Measurements from ENCODE around the gene LIPC. TPM values are rescaled to one million over a fixed set of nuclear protein-coding genes. Genes with fewer than 3 reads are reported as not detected.

Gene LIPC
- total and polyA plus RNA-seq, 9 of the 15 experiments (the other 6 are each of a cell fraction or from before 2014, with no cell fraction given): 0.07 to 0.41 (median 0.11) TPM; not detected in 2

GRCh38 chr15:58486062-58486461, 54.3 kb downstream of the LIPC start (continued):
- TF ChIP-seq BRCA1 (IDR thresholded peaks at IDR 0.05) (no peak), BRCA1 (CRISPR knock-in tag; IDR thresholded peaks at IDR 0.05) (no peak), HDAC2 (IDR thresholded peaks at IDR 0.05) (0 out of 2 replicates have a peak, but pooled peaks have one; percentile 39), CTBP1 (IDR thresholded peaks at IDR 0.05; ENCODE audit: borderline replicate concordance) (peak; percentile 87), ARHGAP35 (IDR thresholded peaks at IDR 0.05; ENCODE audit: partially characterized antibody) (no peak), ELF2 (CRISPR knock-in tag; IDR thresholded peaks at IDR 0.05) (no peak), HMGN3 (IDR thresholded peaks at IDR 0.05; ENCODE audit: borderline replicate concordance, extremely low read depth, insufficient read length, low read depth, low read length) (no peak), MTA3 (IDR thresholded peaks at IDR 0.05; ENCODE audit: borderline replicate concordance) (0 out of 2 replicates have a peak, but pooled peaks have one; percentile 30), RCOR1 (IDR thresholded peaks at IDR 0.05; ENCODE audit: borderline replicate concordance in 1 of 2, low read depth in 2 of 2, low read length in 2 of 2) (peak in 1 of 2 experiments; percentile 82; a peak in 2 of 4 replicates)

- BruUV-seq (replicated peaks): no TSS peak
- no peaks in the 10 kb centered on the region; the same call in 1 of the 2 replicates for H3K9me3 ChIP-seq (replicated peaks; ENCODE audit: control insufficient read depth, insufficient read depth, low read depth, low read length)
- peaks cover 8 to 11% of the 10 kb centered on the region in 2 experiments; a peak in 4 of 5 replicates for H3K4me1 ChIP-seq (replicated peaks in 1 of 2; ENCODE audit: control insufficient read depth in 2 of 2, insufficient read depth in 2 of 2, low read length in 2 of 2)
- TF ChIP-seq DACH1 (IDR thresholded peaks at IDR 0.05; ENCODE audit: partially characterized antibody): no peak
- no peak for TF ChIP-seq ZNF140 (CRISPR knock-in tag; IDR thresholded peaks at IDR 0.05)
- TF ChIP-seq MYC (IDR thresholded peaks at IDR 0.05; ENCODE audit: low read depth, low read length): no peak
- TF ChIP-seq MYC (CRISPR knock-in tag; IDR thresholded peaks at IDR 0.05; ENCODE audit: borderline replicate concordance, low read depth): no peak
- TF ChIP-seq MCM5 (IDR thresholded peaks at IDR 0.05; ENCODE audit: low read depth): no peak
- no peak for TF ChIP-seq PHF20 (IDR thresholded peaks at IDR 0.05; ENCODE audit: partially characterized antibody)
- no peak for TF ChIP-seq DMBX1 (CRISPR knock-in tag; IDR thresholded peaks at IDR 0.05; ENCODE audit: borderline replicate concordance)
- no peak for TF ChIP-seq ARID1B (IDR thresholded peaks at IDR 0.05)
- no peak for TF ChIP-seq KDM5B (IDR thresholded peaks at IDR 0.05; ENCODE audit: insufficient replicate concordance, low read depth, low read length)
- no peak for TF ChIP-seq U2AF2 (optimal IDR thresholded peaks at IDR 0.05; ENCODE audit: low read depth, low read length)
- TF ChIP-seq TRIM25 (IDR thresholded peaks at IDR 0.05; ENCODE audit: borderline replicate concordance): no peak
- no peak for TF ChIP-seq NCOA1 (IDR thresholded peaks at IDR 0.05; ENCODE audit: low read depth)
- in situ Hi-C loops (cut with MboI) (no loop called here), intact Hi-C loops (cut with micrococcal nuclease) (no loop called here)
- H3K9me1 ChIP-seq (ENCODE audit: control insufficient read depth, insufficient read depth, low read length): no peaks in the 10 kb centered on the region
- H4K20me1 ChIP-seq (replicated peaks; ENCODE audit: control insufficient read depth, insufficient read depth, low read length): no peaks in the 10 kb centered on the region
- H3K79me2 ChIP-seq (ENCODE audit: control insufficient read depth, insufficient read depth, low read length): no peaks in the 10 kb centered on the region
- POLR2A ChIA-PET: interaction anchor here (0.7 to 1.1 kb wide), 2 partner anchors 24 to 477 kb away, joined by 3 read pairs; no protein-coding TSS in a partner anchor
- no peaks in the 10 kb centered on the region for H3K36me3 ChIP-seq (ENCODE audit: control insufficient read depth, insufficient read depth, low read length)
- H3K9ac ChIP-seq (ENCODE audit: insufficient read depth in 1 of 2, low read depth in 2 of 2, low read length in 2 of 2): no peak overlapping the region
- CTCF ChIA-PET (ENCODE audit: low intra/inter-chr PET ratio): no interaction called here
- DNase-seq (ENCODE audit: extremely low read depth in 1 of 4, low spot score in 3 of 4) (no peak), ATAC-seq (no peak), FAIRE-seq (no peak)
- 89% methylated on average over 6 of the region's 6 CpGs for WGBS (ENCODE audit: insufficient coverage, low coverage, missing lambda C conversion rate)
- peak overlapping the region; percentile 31; the same call in 1 of the 3 replicates for H3K27ac ChIP-seq (ENCODE audit: extremely low read depth, low read depth, low read length)
- peak overlapping the region; percentile 38; the same call in 1 of the 2 replicates for H3K4me2 ChIP-seq (ENCODE audit: insufficient read depth, low read length)
- no peaks in the 10 kb centered on the region for H3K27me3 ChIP-seq (ENCODE audit: control insufficient read depth in 2 of 2, insufficient read depth in 2 of 2, low read length in 2 of 2)
- H2AFZ ChIP-seq (ENCODE audit: low read depth, low read length): peak overlapping the region; percentile 54; the same call in 1 of the 2 replicates
- H3K4me3 ChIP-seq: no peak overlapping the region
Observed at GRCh38 chr15:58486564-58486963, 54.8 kb downstream of the LIPC start.
